ENCODE results near the gene CPLANE2. TPM values are rescaled to one million over a fixed set of nuclear protein-coding genes. Genes with fewer than 3 reads are reported as not detected.

Gene CPLANE2
- total RNA-seq, 1 donor from 2014 or later, result 3.5 TPM

DNA sequence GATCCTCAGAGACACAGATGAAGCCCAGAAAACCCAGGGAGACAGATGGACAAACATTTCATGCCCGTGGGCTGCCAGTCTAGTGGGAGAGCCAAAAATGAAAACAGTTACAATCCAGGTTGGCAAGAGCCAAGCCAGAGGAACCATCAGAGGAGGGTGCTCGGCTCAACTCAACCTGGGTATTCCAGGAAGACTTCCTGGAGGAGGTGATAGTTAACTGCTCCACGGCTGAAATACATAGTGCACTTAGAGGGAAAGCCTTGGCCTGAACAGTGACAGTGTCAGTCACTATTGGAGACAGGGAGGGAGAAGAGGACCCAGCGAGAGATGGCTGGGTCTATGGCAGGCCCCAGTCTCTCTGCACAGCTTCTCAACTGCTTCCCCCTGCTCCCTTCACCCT lies 26.4 kb downstream of the CPLANE2 start:
- DNase-seq, result no peak
- Mint-ChIP-seq H3K27me3 (ENCODE audit: unreplicated experiment) (peaks cover 7% of the 10 kb centered on the region), H3K27ac (ENCODE audit: unreplicated experiment) (no peak overlapping the region), H3K9me3 (ENCODE audit: unreplicated experiment) (peaks cover 2% of the 10 kb centered on the region), H3K4me1 (ENCODE audit: low read depth, unreplicated experiment) (peaks cover 2% of the 10 kb centered on the region), H3K36me3 (ENCODE audit: unreplicated experiment) (no peaks in the 10 kb centered on the region), H3K4me3 (ENCODE audit: unreplicated experiment) (no peak overlapping the region)
- TF ChIP-seq, protein P1, sequence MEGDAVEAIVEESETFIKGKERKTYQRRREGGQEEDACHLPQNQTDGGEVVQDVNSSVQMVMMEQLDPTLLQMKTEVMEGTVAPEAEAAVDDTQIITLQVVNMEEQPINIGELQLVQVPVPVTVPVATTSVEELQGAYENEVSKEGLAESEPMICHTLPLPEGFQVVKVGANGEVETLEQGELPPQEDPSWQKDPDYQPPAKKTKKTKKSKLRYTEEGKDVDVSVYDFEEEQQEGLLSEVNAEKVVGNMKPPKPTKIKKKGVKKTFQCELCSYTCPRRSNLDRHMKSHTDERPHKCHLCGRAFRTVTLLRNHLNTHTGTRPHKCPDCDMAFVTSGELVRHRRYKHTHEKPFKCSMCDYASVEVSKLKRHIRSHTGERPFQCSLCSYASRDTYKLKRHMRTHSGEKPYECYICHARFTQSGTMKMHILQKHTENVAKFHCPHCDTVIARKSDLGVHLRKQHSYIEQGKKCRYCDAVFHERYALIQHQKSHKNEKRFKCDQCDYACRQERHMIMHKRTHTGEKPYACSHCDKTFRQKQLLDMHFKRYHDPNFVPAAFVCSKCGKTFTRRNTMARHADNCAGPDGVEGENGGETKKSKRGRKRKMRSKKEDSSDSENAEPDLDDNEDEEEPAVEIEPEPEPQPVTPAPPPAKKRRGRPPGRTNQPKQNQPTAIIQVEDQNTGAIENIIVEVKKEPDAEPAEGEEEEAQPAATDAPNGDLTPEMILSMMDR (IDR thresholded peaks at IDR 0.05; ENCODE audit: partially characterized antibody, unreplicated experiment), result no peak

DNA sequence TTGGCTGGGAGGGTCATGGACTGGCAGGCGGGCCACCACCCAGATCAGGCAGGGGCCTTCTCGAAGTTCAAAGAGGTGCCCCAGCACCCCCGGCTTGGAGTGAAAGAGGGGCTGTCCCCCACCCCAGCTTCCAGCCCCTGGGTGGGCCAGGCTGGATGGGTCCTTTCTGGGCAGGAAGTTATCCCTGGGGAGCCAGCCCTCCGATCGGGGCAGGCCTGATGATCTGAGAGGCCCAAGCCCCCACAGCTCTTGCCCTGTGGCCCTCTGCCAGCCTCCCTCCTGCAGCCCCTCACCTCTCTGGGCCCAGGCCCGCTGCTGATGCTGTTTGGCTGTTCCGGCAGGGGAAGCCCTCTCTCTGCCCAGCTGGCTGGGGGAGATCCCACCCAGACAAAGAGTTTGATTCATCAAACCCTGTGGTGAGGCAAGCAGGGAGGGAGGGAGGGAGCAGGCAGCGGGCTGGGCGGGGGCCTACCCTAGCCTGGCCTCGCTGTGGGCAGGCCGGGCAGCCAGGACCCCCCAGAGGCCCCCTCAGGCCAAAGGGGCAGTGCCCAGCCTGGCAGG lies 27.1 kb downstream of the CPLANE2 start:
- H3K4me3 Mint-ChIP-seq (ENCODE audit: unreplicated experiment), result no peak overlapping the region
- peaks cover 2% of the 10 kb centered on the region for H3K4me1 Mint-ChIP-seq (ENCODE audit: low read depth, unreplicated experiment)
- no peaks in the 10 kb centered on the region for H3K36me3 Mint-ChIP-seq (ENCODE audit: unreplicated experiment)
- no peak overlapping the region for H3K27ac Mint-ChIP-seq (ENCODE audit: unreplicated experiment)
- peaks cover 7% of the 10 kb centered on the region for H3K27me3 Mint-ChIP-seq (ENCODE audit: unreplicated experiment)
- H3K9me3 Mint-ChIP-seq (ENCODE audit: unreplicated experiment), result peaks cover 2% of the 10 kb centered on the region
- TF ChIP-seq, protein P1 (IDR thresholded peaks at IDR 0.05; ENCODE audit: partially characterized antibody, unreplicated experiment), result no peak
- DNase-seq, result no peak

DNA sequence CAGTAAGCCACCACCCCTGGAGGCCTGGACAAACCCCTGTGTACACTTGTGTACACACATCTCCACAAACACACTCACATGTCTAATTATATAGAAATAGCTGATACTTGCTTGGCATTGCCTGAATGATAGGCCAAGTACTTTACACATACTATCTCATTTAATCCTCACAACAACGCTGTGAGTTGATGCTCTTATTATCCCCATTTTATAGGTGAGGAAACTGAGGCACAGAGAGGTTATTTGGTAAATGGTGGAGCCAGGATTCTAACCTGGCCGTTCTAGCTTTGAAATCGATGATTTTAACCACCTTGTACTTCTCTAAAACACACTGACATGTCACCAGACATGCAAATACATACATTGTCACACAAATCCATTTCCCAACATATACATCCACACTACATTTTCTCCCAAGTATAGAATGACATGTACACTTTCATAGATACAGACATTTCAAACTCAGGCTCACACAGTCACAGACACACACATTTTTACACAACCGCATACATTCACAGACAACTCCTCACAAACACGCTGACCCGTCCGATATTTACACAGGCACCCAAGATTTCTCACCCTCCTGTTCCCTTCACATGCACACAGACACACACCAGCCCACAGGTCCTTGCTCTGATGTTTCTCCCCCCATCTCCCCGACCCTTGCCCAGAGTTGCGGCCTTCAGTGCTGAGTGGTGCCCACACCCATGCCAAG lies 27.7 kb downstream of the CPLANE2 start:
- Mint-ChIP-seq H3K27ac (ENCODE audit: unreplicated experiment) (no peak overlapping the region), H3K9me3 (ENCODE audit: unreplicated experiment) (peaks cover 2% of the 10 kb centered on the region), H3K27me3 (ENCODE audit: unreplicated experiment) (peaks cover 7% of the 10 kb centered on the region), H3K4me1 (ENCODE audit: low read depth, unreplicated experiment) (peaks cover 2% of the 10 kb centered on the region), H3K36me3 (ENCODE audit: unreplicated experiment) (no peaks in the 10 kb centered on the region), H3K4me3 (ENCODE audit: unreplicated experiment) (no peak overlapping the region)
- no peak for DNase-seq
- TF ChIP-seq, protein P1 (IDR thresholded peaks at IDR 0.05; ENCODE audit: partially characterized antibody, unreplicated experiment), result no peak

DNA sequence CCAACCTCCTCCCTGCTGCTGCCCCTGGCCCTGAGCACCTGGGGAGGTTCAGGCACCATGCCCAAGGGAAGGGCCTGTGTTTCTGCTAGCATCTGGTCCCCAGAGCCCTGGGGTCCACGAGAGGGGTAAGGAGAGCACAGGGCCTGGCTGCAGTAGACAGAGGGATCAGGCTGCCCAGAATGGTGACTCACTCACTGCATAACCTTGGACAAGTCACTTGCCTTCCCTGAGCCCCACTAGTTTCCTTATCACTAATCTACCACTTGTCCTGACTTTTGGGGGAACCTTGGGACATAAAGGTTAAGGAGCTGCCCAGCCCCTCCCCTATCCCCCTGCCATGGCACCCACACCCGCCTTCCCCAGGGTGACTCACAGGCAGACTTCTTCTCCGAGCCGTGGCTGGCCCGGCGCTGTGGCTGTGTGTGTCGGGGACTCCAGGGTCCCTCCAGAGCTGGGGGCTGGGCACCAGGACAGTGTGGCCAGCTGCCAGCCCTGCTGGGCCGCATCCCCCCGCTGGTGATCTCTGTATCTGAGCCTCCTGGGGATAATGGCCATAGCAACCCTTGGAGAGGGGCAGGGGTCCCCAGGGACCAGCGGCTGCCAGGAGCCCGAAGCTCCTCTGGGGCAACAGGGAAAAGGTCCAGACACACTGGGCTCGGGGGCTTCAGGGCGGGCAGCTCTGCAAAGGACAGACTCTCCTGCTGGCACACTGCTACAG lies 28.6 kb downstream of the CPLANE2 start:
- Mint-ChIP-seq H3K4me1 (ENCODE audit: low read depth, unreplicated experiment) (peaks cover 2% of the 10 kb centered on the region), H3K27ac (ENCODE audit: unreplicated experiment) (no peak overlapping the region), H3K9me3 (ENCODE audit: unreplicated experiment) (peaks cover 4% of the 10 kb centered on the region), H3K36me3 (ENCODE audit: unreplicated experiment) (no peaks in the 10 kb centered on the region), H3K4me3 (ENCODE audit: unreplicated experiment) (no peak overlapping the region), H3K27me3 (ENCODE audit: unreplicated experiment) (peaks cover 7% of the 10 kb centered on the region)
- DNase-seq, result no peak
- TF ChIP-seq, protein P1 (IDR thresholded peaks at IDR 0.05; ENCODE audit: partially characterized antibody, unreplicated experiment), result no peak

Measured in glutamatergic neuron (in vitro differentiated cells).